ENCODE results near the gene RUFY4.

GRCh38 chr2:218138047-218138446, 69.0 kb downstream of the RUFY4 start:
- TF ChIP-seq NPAS2 (CRISPR knock-in tag; IDR thresholded peaks at IDR 0.05; ENCODE audit: borderline replicate concordance) (no peak), RAD21 (conservative IDR thresholded peaks at IDR 0.05 in 1 of 2, IDR thresholded peaks at IDR 0.05 in 1 of 2) (no peak), REST (IDR thresholded peaks at IDR 0.05) (no peak), GATA3 (IDR thresholded peaks at IDR 0.05; ENCODE audit: borderline replicate concordance) (no peak), MAFK (IDR thresholded peaks at IDR 0.05; ENCODE audit: partially characterized antibody) (no peak), CHD4 (IDR thresholded peaks at IDR 0.05; ENCODE audit: borderline replicate concordance) (no peak)
- TF ChIP-seq, protein P1, sequence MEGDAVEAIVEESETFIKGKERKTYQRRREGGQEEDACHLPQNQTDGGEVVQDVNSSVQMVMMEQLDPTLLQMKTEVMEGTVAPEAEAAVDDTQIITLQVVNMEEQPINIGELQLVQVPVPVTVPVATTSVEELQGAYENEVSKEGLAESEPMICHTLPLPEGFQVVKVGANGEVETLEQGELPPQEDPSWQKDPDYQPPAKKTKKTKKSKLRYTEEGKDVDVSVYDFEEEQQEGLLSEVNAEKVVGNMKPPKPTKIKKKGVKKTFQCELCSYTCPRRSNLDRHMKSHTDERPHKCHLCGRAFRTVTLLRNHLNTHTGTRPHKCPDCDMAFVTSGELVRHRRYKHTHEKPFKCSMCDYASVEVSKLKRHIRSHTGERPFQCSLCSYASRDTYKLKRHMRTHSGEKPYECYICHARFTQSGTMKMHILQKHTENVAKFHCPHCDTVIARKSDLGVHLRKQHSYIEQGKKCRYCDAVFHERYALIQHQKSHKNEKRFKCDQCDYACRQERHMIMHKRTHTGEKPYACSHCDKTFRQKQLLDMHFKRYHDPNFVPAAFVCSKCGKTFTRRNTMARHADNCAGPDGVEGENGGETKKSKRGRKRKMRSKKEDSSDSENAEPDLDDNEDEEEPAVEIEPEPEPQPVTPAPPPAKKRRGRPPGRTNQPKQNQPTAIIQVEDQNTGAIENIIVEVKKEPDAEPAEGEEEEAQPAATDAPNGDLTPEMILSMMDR (IDR thresholded peaks at IDR 0.05), result no peak

Measured in A549 (cell line).